T47D (cell line): Measurements from ENCODE around the gene ERP44.

Experiments
- DNase-seq, 2 experiments: peaks; one replicate each; pipeline versions ENCODE4 v3.0.0 to v3.0.0-alpha.2; 2011 to 2012; ENCODE audit warnings: low read depth in 1 of 2, low spot score in 1 of 2
- JUND ChIP-seq: IDR thresholded peaks from 2 replicates; pipeline ENCODE4 v1.6.1; 2012; ENCODE audit warnings: low read depth
- in situ Hi-C: cut with HindIII; loops from 2 replicates; pipeline ENCODE4 v1.10.0; 2016; ENCODE audit warnings: low sequenced_read_pairs, low pct_unique_long_range_greater_than_20kb

ERP44 gene

DNA sequence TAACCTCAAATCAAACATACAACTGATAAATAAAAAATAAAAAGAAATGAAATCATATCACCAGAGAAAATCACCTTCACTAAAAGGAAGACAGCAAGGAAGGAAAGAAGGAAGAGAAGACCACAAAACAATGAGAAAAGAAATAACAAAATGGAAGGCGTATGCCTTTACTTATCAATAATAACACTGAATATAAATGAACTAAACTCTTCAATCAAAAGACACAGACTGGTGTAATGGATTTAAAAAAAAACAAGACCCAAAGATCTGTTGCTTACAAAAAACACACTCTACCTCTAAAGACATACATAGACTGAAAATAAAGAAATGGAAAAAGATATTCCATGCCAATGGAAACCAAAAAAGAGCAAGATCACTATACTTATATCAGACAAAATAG lies 60.3 kb downstream of the ERP44 start:
- in situ Hi-C loops: no loop called here
- no peak for DNase-seq
- no peak for TF ChIP-seq JUND

DNA sequence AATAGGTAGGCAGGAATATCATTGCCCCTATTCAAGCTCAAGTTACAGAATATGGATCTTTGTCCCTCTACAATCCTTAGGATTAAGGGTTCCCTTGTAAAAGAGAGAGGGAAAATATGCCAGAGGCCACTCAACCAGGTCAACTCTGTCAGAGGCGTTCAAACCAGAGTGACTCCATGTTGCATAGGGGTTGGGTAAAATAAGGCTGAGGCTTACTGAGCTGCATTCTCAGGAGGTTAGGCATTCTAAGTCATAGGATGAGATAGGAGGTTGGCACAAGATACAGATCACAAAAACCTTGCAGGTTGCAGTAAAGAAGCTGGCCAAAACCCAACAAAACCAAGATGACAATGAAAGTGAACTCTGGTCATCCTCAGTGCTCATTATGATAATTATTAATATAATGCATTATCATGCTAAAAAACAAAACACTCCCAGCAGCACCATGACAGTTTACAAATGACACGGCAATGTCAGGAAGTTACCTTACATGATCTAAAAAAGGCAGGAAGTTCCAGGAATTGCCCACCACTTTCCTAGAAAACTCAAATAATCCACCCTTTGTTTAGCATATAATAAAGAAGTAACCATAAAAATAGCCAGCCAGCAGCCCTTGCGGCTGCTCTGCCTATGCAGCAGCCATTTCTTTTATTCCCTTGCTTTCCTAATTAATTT lies 64.8 kb downstream of the ERP44 start:
- in situ Hi-C loops: no loop called here
- no peak for TF ChIP-seq JUND
- no peak for DNase-seq

DNA sequence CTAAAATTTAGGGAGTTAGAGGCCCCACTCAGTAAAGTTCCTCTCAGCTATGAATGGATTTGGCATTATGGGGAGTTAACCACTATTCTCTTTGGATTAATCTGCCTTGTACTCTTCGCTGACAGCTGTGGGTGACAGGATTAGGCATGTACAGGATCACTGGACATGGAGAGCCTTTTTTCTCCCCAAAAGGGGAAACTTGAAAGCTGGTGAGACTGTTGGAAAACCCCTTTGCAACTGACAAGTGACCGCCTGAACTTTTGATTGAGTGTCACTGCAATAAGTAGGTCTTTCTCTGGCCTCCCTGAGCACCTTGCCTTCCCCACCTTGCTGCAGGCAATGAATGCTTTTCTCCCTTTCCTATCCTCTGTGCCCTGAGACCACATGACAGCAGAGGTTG lies 68.3 kb downstream of the ERP44 start:
- in situ Hi-C loops: no loop called here
- no peak for TF ChIP-seq JUND
- DNase-seq: no peak

DNA sequence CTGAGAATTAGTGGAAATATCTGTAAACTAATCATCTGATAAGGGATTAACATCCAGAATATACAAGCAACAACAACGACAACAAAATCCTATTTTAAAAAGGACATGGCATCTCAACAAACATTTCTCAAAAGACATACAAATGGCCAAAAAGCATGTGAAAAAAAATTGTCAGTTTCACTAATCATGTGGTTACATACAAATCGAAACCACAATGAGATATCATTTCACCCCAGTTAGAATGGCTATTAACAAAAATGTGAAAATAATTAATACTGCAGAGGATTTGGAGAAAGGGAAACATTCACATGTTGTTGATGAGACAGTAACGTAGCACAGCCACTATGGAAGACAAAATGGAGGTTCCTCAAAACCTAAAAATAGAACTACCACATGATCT lies 69.5 kb downstream of the ERP44 start:
- DNase-seq: no peak
- TF ChIP-seq JUND: no peak
- in situ Hi-C loops: no loop called here

DNA sequence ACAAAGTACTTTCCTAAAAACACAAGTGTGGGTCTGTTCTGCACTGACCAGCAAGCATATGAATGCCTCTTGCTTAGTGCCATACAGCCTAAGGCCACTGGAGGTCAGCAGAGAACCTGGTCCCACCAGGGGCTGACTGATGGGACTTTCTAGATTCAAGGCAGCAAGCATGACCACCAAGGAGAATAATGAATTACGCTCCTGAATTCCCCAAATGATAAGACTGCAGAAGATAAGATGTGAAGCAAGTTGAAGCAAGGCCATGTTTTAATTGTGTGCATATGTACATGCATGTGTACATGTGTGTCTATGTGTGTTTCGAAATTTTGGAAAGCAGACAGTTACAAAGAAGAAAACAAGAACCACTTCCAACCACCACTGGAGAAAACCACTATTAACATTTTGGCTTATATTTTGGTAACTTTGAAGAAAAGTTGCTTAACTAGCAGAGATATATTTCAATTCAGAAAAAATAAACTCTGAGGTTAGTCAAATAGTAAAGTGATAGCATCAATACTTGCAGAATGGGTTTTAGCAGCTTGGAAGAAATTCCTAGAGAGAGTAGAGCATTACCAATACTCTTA lies 70.5 kb downstream of the ERP44 start:
- in situ Hi-C loops: no loop called here
- DNase-seq: peak; percentile 7 to 66
- no peak for TF ChIP-seq JUND

DNA sequence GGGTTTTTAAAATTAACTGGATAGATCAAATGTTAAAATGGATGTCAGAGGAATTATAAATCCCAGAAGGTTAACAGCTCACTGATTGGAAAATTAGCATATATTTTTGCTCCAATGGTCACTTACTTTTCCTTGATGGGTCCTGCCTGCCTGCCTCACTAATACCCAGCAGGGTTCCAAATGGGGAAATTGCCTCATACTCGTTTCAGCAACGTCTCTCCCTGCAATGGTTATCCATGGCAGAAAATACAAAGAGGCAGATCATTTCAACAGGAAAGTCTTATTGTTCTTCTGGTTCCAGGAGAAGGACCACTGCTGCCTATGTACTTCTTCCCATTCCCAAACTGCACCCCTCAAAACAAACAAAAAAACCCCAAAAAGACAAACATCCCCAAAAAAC lies 71.3 kb downstream of the ERP44 start:
- in situ Hi-C loops: no loop called here
- TF ChIP-seq JUND: no peak
- no peak for DNase-seq

DNA sequence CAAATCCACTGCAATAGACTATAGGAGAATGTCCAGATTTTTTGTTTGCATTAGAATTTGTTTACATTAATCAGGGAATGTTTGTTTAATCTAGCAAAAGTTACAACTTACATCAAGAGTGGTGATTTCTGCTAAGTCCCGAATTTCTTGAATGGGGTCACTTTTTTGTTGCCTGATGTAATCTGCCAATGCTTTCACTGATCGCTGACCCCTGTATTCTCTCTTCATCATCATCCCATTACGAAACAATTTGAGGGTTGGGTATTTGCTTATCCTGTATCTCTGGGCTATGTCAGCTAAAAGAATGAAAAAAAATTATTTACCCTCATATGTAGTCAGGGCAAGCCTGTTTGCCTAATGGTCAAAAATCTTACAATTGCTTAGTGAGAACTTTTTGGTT lies 76.9 kb downstream of the ERP44 start:
- in situ Hi-C loops: no loop called here
- no peak for DNase-seq
- TF ChIP-seq JUND: no peak

DNA sequence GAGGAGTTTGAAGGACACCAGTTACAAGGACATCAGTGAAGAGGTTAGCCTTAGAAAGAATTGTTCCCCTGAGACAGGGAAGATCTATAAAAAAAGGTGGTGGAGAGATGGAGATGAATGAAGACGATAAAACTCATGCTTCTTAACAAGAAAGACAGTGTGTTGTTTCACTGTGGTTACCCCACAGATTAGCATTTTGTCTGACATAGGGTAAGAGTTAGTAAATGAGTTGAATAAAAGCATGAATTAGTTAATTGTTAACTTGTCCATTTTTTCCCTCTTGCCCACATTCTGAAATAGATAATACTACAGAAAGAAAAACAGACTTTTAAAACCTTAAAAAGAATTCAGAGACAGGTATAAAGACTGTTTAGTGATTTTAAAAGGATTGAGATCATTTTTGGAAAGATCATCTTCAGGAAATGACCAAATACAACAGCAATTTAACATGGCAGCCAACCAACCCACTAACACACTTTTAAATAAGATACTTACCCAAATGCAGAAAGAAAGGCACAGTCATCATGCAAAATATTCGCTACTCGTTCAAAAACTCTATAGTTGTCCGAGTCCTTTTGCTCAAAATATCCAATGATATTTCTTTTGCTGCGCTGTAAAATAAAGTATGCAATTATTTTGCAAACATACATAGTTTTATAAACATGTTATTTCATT lies 78.5 kb downstream of the ERP44 start:
- DNase-seq: no peak
- in situ Hi-C loops: no loop called here
- no peak for TF ChIP-seq JUND

DNA sequence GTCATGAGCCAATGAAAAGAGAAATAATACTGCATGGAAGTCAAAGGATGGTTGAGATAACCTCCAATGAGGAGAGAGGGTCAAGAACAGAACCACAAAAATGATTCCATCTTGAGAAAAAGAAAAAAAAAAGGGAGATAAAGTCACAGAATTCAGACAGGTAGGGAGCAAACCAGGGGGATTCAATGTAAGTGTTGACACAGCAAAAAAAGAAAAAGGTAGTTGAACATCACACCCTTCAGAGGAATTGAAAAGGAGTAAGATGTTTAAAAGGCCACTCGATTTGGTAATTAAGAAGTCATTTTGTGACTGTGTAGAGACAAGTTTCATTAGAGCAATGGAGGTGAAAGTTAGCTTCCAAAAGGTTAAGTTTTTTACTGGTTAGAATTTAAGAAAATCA lies 79.3 kb downstream of the ERP44 start:
- DNase-seq: no peak
- TF ChIP-seq JUND: no peak
- in situ Hi-C loops: no loop called here

DNA sequence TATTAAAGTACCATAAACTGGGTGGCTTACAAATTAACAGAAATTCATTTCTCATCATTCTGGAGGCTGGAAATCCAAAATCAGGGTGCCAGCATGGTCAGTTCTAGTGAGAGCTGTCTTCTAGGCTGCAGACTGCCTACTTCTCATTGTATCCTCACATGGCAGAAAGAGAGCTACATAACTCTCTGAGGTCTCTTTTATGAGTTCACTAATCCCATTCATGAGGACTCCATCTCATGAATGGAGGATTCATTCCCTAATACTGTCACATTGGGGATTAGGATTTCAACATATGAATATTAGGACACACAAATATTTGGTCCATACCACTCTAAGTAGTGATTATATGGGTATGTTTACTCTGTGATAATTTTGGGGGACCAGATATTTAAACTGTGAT lies 84.0 kb downstream of the ERP44 start:
- TF ChIP-seq JUND: no peak
- no peak for DNase-seq
- in situ Hi-C loops: no loop called here

DNA sequence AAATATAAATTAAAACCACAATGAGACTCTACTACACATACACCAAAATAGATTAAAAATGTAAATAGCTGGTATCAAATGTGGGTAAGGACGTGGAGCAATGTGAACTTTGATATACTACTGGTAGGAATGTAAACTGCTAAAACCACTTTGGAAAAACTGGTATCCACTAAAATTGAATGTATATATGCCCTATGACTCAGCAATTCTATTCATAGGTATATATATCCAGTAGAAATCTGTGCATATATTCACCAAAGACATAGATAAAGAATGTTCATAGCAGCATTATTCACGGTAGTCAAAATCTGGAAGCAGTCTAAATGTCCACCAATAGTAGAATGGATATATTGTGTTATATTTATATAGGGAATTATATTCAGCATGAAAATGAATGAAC lies 85.2 kb downstream of the ERP44 start:
- no peak for TF ChIP-seq JUND

DNA sequence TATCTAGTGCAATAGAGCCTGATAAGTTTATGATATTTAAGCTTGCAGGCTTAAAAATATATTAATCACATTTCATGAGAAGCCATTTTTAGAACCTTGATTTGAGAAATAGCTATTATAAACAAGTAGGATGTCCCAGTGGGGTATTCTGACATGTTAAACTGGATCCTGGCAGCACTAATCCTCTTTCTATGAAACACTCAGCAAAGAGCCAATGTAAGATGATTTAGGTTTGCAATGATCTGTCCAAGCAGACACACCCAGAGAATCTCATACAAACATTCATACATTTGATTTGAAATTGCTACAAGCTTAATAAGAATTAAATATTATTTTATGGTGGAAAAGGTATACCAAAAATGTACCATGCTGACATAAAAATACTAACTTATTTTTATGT lies 86.5 kb downstream of the ERP44 start:
- in situ Hi-C loops: no loop called here
- DNase-seq: no peak
- no peak for TF ChIP-seq JUND

More for the DNA sequence above, 85.2 kb downstream of the ERP44 start:
- in situ Hi-C loops: no loop called here
- no peak for DNase-seq

DNA sequence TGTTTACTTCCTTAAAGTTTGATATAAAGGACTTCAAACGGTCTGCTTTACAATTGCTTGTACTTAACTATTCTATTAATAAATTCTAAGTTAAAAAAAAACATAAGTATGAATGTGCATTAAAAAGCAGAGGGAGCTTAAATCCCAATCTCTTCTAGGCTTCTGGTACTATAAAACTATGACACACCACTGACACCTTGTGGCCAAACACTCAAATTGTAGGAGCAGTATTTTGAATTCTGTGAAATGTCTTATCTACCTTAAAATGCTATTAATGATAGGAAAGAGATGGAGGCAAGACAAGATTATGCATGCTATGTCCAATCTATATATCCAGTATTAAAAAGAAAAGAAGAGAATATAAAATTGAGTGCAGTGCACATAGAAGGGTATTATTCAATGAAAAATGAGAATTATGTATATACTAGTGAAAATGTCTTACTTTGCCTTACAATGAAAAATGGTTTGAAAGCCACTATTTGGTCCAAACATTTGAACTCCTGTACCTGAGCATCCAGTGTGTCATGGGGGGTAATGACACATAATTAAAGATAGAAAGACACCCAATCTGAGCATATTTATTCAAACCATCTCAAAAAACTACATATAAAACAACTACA lies 87.6 kb downstream of the ERP44 start:
- TF ChIP-seq JUND: no peak
- in situ Hi-C loops: no loop called here
- peak in 1 of 2 experiments; percentile 33 for DNase-seq
